Calu3 (cell line): ENCODE results near the gene YBEY. TPM values are rescaled to one million over a fixed set of nuclear protein-coding genes. Genes with fewer than 3 reads are reported as not detected.

Experiments used
- BruUV-seq: library from RNA; stranded (reverse); fragments of 400-500 nt; replicated peaks from 2 replicates; lab custom pipeline; 2021; lab: Mats Ljungman, UMichigan
- CTCF ChIA-PET: fragments of 300-600 bp; sonication (Branson Sonifier 250); formaldehyde crosslinking; loops from one replicate; lab custom pipeline; 2022; ENCODE audit warnings: antibody characterized with exemption; lab: Charles Lee
- DNase-seq: peaks from one replicate; pipeline ENCODE4 v3.0.0; 2022
- H3K27ac Mint-ChIP-seq: one replicate; pipeline ENCODE4 v1.8.0; 2022; ENCODE audit warnings: mixed read lengths; ENCODE audit not compliant: unreplicated experiment
- H3K27me3 Mint-ChIP-seq: one replicate; pipeline ENCODE4 v1.8.0; 2022; ENCODE audit warnings: mixed read lengths; ENCODE audit not compliant: unreplicated experiment
- H3K36me3 Mint-ChIP-seq: one replicate; pipeline ENCODE4 v1.8.0; 2022; ENCODE audit warnings: mild to moderate bottlenecking, moderate library complexity, mixed read lengths; ENCODE audit not compliant: insufficient read depth, unreplicated experiment
- H3K4me1 Mint-ChIP-seq: one replicate; pipeline ENCODE4 v1.8.0; 2022; ENCODE audit warnings: mild to moderate bottlenecking, low read depth, mixed read lengths; ENCODE audit not compliant: unreplicated experiment
- H3K4me3 Mint-ChIP-seq: one replicate; pipeline ENCODE4 v1.8.0; 2022; ENCODE audit warnings: mild to moderate bottlenecking, low read depth, moderate library complexity, mixed read lengths; ENCODE audit not compliant: unreplicated experiment
- H3K9me3 Mint-ChIP-seq: one replicate; pipeline ENCODE4 v1.8.0; 2022; ENCODE audit warnings: low read depth, mixed read lengths; ENCODE audit not compliant: unreplicated experiment
- intact Hi-C: fragments of 100-400 bp; cut with micrococcal nuclease; formaldehyde crosslinking; loops from one replicate; pipeline ENCODE4 v1.10.0; 2022; ENCODE audit not compliant: unreplicated experiment
- total RNA-seq: library from RNA; stranded (reverse); gene quantifications from 2 replicates; pipeline ENCODE4 v1.2.3, GENCODE V29; 2022
- TF ChIP-seq, protein P1 (sequence below): fragments of 200-600 bp; IDR thresholded peaks from one replicate; pipeline ENCODE4 v1.8.0; 2022; ENCODE audit warnings: antibody characterized with exemption; ENCODE audit not compliant: unreplicated experiment

The YBEY gene
- total RNA-seq, 1 experiment from 2014 or later, result 11.3 TPM

DNA sequence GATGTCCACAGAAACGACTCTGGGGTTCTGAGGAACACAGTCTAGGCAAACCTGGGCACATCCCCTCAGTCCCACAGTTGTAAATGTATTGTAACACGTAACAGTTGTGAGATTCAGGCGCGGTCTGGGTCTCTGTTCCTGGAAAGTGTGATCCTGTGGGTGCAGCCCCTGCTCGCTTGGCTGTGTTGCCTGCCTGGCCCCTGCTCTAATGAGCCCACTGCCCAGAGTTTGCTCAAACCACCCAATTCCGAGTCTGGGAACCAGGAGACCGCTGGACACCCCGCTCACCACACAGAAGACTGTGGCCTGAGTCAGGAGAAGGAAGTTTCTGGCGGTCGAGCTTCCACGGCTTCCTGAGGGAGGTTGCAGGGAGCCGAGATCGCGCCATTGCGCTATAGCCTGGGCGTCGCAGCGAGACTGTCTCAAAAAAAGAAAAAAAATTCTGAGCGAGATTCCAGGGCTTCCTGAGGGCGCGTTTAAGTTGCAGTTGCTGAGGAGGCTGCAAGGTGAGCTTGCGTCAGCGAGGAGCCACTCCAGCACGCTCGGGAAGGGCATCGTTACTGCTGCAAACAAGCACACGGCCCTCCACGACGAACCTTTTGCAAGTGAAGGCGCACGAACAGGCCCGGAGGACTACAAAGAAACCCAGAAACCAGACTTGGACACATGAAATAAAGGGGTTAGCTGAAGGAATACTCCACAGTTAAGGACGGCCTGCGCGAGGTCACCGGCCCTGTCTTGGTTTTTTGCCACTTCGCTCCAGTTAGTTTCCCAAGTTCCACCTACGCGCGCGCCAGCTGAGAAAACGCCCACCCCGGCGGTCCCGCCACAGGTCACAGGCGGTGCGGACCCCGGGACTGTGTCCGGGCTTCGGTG lies 36.4 kb downstream of the YBEY start:
- BruUV-seq, result TSS peak; percentile 52
- H3K36me3 Mint-ChIP-seq, result peaks cover 60% of the 10 kb centered on the region
- CTCF ChIA-PET, result interaction anchor here (0.5 to 0.6 kb wide), 2 partner anchors 33 to 104 kb away, joined by 4 read pairs; no protein-coding TSS in a partner anchor
- DNase-seq, result no peak
- no peaks in the 10 kb centered on the region for H3K9me3 Mint-ChIP-seq
- peak overlapping the region; percentile 36 for H3K27ac Mint-ChIP-seq
- TF ChIP-seq, protein P1, sequence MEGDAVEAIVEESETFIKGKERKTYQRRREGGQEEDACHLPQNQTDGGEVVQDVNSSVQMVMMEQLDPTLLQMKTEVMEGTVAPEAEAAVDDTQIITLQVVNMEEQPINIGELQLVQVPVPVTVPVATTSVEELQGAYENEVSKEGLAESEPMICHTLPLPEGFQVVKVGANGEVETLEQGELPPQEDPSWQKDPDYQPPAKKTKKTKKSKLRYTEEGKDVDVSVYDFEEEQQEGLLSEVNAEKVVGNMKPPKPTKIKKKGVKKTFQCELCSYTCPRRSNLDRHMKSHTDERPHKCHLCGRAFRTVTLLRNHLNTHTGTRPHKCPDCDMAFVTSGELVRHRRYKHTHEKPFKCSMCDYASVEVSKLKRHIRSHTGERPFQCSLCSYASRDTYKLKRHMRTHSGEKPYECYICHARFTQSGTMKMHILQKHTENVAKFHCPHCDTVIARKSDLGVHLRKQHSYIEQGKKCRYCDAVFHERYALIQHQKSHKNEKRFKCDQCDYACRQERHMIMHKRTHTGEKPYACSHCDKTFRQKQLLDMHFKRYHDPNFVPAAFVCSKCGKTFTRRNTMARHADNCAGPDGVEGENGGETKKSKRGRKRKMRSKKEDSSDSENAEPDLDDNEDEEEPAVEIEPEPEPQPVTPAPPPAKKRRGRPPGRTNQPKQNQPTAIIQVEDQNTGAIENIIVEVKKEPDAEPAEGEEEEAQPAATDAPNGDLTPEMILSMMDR, result no peak
- H3K4me3 Mint-ChIP-seq, result peak overlapping the region; percentile 81
- intact Hi-C loops, result no loop called here
- H3K27me3 Mint-ChIP-seq, result no peaks in the 10 kb centered on the region
- H3K4me1 Mint-ChIP-seq, result peaks cover 27% of the 10 kb centered on the region

DNA sequence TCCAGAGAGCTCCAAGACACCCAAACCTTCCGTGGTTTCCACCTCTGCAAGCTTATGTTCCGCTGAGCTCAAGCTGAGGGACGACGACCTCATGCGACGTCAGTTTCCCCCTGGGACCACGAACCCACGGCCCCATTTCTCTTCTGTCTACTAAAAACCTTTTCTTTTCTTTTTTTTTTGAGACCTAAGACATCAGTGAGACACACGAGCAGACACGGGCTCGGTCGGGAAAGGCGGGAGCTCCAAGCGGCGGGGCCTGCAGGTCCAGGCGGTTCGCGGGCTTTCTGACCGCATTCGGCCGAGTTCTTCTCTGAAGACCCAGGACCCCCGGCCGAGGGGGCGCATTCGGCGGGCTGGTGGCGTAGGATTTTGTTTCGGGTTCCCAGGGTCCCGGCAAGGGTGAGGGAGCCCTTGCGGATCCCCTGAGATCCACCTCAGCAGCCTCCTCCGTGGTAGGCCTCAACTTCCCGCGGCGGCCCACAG lies 37.1 kb downstream of the YBEY start:
- Mint-ChIP-seq H3K36me3 (peaks cover 61% of the 10 kb centered on the region), H3K9me3 (no peaks in the 10 kb centered on the region), H3K27me3 (no peaks in the 10 kb centered on the region), H3K4me1 (peaks cover 27% of the 10 kb centered on the region), H3K27ac (peak overlapping the region; percentile 83), H3K4me3 (peak overlapping the region; percentile 81)
- intact Hi-C loops, result no loop called here
- BruUV-seq, result no TSS peak
- DNase-seq, result no peak
- TF ChIP-seq, protein P1, result no peak
- CTCF ChIA-PET, result interaction anchor here (0.5 to 0.6 kb wide), 2 partner anchors 34 to 103 kb away, joined by 4 read pairs; no protein-coding TSS in a partner anchor

DNA sequence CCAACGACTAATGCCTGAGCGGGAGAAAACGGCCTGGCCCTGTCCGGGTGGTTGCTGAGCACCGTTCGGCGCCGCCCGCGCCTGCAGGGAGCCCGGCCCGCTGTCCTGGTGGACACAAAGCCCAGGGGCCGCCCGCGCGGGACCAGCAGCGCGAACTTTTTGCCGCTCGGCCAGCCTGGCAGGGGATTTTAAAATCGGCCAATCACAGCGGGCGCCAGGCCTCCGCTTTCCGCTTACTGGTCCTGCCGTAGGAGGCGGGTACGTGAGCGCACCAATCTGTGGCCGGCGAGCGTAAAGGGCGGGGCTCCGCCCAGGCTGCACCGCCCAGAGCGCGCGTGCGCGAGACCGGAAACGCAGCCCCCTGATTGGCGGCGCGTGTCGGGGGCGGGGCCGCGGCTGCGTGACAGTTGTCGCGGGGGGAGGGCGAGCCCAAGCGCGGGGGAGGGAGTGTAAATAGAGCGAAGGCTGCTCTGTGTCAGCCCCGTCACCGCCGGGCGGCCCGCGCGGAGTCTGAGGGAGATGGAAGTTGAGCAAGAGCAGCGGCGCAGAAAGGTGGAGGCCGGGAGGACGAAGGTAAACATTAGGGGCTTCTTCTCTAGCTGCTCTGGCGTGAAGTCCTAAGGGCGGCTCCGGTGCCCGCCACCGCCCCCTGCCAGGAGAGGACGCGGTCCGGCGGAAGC lies 37.7 kb downstream of the YBEY start, which contains the start of the genes C21orf58 and PCNT:
Gene C21orf58 (minus strand): TSS at position 161 of the 680 bp plus-strand sequence. CDS start 1,132 bp downstream, outside the sequence.
Gene PCNT (plus strand): TSS at position 447 of the 680 bp plus-strand sequence. CDS start 73 bp downstream, at position 520.
- no TSS peak for BruUV-seq
- Mint-ChIP-seq H3K27me3 (no peaks in the 10 kb centered on the region), H3K4me1 (peaks cover 27% of the 10 kb centered on the region), H3K4me3 (peak within 1 kb of the TSS; percentile 81), H3K27ac (peak within 1 kb of the TSS; percentile 83), H3K36me3 (peaks cover 66% of the 10 kb centered on the region), H3K9me3 (no peaks in the 10 kb centered on the region)
- TF ChIP-seq, protein P1, result no peak
- intact Hi-C loops, result no loop called here
- CTCF ChIA-PET, result no interaction called here
- peak; percentile 95 for DNase-seq

DNA sequence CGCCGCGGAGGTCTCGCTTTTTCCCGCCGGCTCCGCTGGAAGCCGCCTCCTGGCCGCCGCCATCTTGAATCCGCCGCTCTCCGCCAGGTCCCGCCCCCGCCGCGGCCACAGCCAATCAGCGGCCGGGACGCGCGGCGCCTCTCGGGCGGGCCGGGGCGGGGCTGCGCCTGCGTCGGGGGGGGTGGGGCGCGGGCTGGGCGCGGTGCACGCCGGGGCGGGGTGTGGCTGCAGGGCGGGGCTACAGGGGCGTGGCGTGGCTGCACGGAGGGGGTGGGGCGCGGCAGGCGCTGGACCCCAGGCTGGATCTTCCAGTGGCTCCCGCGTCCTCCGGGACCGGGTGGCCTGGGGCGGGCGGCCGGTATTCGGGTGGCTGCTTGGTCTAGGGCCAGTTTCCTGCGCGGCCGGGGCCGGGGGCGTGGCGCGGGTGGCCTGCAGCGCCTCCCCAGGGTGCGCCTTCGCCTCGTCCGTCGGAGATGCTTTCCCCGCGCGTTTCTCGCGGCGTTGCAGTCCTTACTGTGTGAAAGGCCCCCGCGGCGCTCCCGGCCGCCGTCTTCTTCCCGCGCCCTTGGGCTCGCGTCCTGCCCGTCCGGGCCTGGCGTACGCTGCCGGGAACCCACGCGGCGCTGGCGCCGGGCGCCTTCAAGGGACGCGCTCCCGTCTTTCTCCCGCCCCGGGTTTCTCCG lies 38.4 kb downstream of the YBEY start:
- Mint-ChIP-seq H3K27ac (peak overlapping the region; percentile 83), H3K36me3 (peaks cover 69% of the 10 kb centered on the region), H3K4me1 (peaks cover 27% of the 10 kb centered on the region), H3K9me3 (no peaks in the 10 kb centered on the region), H3K4me3 (peak overlapping the region; percentile 81), H3K27me3 (no peaks in the 10 kb centered on the region)
- CTCF ChIA-PET, result no interaction called here
- TF ChIP-seq, protein P1, result no peak
- no TSS peak for BruUV-seq
- DNase-seq, result peak; percentile 87
- intact Hi-C loops, result no loop called here
